Chondrocyte (in vitro differentiated cells): Measurements from ENCODE around the gene CDK9. TPM values are rescaled to one million over a fixed set of nuclear protein-coding genes. Genes with fewer than 3 reads are reported as not detected.
A peak's percentile ranks its signal among the peaks of the same experiment; 100 is the strongest.

Source experiments
- DNase-seq: peaks from one replicate; pipeline ENCODE4 v3.0.0; 2021; ENCODE audit warnings: mixed read lengths, low spot score
- H3K27ac Mint-ChIP-seq: one replicate; pipeline ENCODE4 v1.8.0; 2021; ENCODE audit warnings: mild to moderate bottlenecking, moderate library complexity, mixed read lengths; ENCODE audit not compliant: unreplicated experiment
- H3K27me3 Mint-ChIP-seq: 2 replicates; pipeline ENCODE4 v1.8.0; 2021; ENCODE audit warnings: low read depth, mixed read lengths
- H3K36me3 Mint-ChIP-seq: 2 replicates; pipeline ENCODE4 v1.8.0; 2021; ENCODE audit warnings: low read depth, mixed read lengths
- H3K4me1 Mint-ChIP-seq: 2 replicates; pipeline ENCODE4 v1.8.0; 2021; ENCODE audit warnings: low read depth, mild to moderate bottlenecking, mixed read lengths
- H3K4me3 Mint-ChIP-seq: one replicate; pipeline ENCODE4 v1.8.0; 2021; ENCODE audit warnings: mild to moderate bottlenecking, moderate library complexity, mixed read lengths; ENCODE audit not compliant: unreplicated experiment
- H3K9me3 Mint-ChIP-seq: 2 replicates; pipeline ENCODE4 v1.8.0; 2021; ENCODE audit warnings: low read depth, mixed read lengths
- total RNA-seq: library from RNA; stranded (reverse); gene quantifications from 3 replicates; pipeline ENCODE4 v1.2.1, GENCODE V29; 2021
- TF ChIP-seq, protein P1 (sequence below): fragments of 200-600 bp; sonication (generic); IDR thresholded peaks from 2 replicates; pipeline ENCODE4 v1.5.0; 2021; ENCODE audit warnings: antibody characterized with exemption, mild to moderate bottlenecking, moderate library complexity

Gene CDK9
- total RNA-seq, 1 donor from 2014 or later = 60.3 TPM

DNA sequence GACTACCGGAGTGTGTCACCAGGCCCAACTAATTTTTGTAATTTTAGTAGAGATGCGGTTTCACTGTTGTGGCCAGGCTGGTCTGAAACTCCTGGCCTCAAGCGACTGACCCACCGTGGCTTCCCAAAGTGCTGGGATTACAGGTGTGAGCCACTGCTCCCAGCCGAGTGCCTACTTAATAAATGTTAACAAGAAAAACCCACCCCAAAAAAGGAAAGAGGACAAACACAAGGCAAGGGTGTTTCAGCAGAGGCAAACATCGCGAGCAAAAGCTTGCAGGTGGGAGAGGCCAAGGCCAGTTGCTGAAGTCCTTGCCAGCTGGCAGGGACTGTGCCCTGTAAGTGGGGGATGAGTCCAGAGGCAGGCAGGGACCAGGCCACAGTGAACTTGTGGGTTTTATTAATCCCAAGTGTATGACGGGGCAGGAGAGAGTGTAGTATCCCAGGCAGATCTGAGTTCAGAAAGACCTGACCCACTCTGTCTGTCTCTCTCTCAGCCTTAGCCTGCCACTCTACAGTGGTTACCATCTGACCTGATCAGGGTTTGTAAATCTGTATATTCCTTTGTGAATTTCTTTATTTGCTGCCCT, 10.5 kb downstream of the CDK9 start:
- Mint-ChIP-seq H3K27me3 (no peaks in the 10 kb centered on the region), H3K4me1 (peaks cover 11% of the 10 kb centered on the region), H3K9me3 (no peaks in the 10 kb centered on the region), H3K4me3 (no peak overlapping the region), H3K36me3 (peaks cover 4% of the 10 kb centered on the region), H3K27ac (no peak overlapping the region)
- no peak for DNase-seq
- TF ChIP-seq, protein P1, sequence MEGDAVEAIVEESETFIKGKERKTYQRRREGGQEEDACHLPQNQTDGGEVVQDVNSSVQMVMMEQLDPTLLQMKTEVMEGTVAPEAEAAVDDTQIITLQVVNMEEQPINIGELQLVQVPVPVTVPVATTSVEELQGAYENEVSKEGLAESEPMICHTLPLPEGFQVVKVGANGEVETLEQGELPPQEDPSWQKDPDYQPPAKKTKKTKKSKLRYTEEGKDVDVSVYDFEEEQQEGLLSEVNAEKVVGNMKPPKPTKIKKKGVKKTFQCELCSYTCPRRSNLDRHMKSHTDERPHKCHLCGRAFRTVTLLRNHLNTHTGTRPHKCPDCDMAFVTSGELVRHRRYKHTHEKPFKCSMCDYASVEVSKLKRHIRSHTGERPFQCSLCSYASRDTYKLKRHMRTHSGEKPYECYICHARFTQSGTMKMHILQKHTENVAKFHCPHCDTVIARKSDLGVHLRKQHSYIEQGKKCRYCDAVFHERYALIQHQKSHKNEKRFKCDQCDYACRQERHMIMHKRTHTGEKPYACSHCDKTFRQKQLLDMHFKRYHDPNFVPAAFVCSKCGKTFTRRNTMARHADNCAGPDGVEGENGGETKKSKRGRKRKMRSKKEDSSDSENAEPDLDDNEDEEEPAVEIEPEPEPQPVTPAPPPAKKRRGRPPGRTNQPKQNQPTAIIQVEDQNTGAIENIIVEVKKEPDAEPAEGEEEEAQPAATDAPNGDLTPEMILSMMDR = no peak

DNA sequence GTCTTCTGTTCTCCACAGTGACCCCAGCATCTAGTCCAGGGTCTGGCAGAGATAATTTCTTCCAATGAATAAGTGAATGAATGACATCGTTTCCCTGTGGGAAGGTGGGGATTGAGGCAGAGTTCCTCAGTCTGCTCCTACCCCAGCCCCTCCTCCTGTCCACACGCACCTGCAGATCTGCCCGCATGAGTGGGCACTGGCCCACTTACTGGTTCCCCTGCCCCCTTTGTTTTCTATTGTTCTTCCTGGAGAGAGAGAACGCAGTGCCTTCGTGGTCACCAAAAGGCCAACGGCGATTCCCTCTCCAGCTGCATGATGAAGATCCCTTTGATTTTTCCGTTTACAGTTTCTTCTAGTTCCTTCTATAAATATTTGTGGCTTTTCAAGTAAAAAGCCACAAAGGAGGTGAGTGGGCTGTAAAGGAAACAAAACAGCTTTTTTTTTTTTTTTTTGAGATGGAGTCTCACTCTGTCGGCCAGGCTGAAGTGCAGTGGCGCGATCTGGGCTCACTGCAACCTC, 11.1 kb downstream of the CDK9 start:
- no peaks in the 10 kb centered on the region for H3K9me3 Mint-ChIP-seq
- DNase-seq = no peak
- H3K4me1 Mint-ChIP-seq = peaks cover 13% of the 10 kb centered on the region
- TF ChIP-seq, protein P1 = no peak
- H3K4me3 Mint-ChIP-seq = no peak overlapping the region
- H3K27ac Mint-ChIP-seq = no peak overlapping the region
- H3K36me3 Mint-ChIP-seq = peaks cover 3% of the 10 kb centered on the region
- no peaks in the 10 kb centered on the region for H3K27me3 Mint-ChIP-seq

DNA sequence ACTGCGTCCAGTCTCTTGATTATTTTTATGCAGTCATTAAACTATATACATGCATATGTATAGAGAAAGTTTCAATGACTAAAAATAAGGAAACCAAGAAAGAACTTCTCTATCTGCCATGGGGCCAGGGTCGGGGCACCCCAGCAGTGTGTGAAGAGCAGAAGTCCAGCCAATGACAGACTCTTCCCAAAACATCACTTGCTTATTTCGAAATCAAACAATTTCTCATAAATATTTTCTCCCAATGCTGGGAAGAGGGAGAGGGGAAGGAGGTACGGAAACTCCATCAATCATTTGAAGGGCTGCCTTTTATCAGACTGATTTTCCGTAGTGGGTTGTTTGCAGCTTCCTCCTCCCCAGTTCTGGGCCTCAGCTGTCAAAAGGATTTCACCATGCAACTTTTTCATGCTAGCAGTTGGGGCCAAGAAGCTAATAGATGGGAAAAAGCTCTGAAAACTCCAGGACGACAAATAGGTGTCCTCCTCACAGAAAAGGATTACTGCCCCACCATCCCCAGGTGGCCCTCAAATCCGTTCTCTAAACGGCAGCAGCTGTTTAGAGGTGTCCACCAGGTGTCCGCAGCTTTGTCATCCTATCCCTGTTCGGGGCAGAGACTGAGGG, 16.2 kb downstream of the CDK9 start:
- DNase-seq = no peak
- Mint-ChIP-seq H3K4me1 (peaks cover 27% of the 10 kb centered on the region), H3K4me3 (peak overlapping the region; percentile 78)

DNA sequence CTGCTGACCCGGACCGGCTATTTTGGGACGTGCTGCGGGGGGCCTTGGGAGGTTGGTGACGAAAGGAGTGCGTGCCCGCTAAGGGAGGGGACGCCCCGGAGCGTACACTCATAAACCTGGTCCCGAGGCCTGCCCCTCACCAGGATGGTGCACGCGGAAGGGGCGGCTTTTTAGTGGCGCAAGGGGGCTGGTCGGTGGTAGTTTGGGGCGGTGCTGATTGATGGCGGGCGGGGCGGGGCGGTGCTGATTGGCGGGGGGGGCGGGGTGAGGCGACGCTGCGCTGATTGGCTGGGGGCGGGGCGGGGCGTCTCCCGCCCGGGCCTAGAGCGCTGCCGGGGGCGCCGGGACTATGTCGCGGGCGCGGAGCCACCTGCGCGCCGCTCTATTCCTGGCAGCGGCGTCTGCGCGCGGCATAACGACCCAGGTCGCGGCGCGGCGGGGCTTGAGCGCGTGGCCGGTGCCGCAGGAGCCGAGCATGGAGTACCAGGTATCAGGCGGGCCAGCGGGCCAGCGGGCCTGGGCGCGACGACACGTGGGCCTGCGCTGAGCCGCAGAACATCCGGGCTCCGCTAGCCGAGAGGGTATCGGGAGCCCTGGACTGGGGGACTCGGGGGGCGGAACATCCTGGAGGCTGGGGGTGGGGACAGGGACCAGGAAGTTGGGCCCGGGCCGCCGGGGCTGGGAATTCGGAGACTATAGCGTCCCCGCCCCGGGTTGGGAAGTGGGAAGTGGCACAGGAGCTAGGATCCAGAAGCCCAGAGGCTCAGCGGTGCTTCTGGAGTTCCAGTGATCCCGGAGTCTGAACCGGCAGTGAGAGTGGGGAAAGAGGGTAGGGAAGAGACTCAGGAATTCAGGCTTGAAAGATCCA, 17.0 kb downstream of the CDK9 start, which contains the start of gene FPGS:
Gene FPGS, plus strand, starts transcription at position 307 of the 868 bp plus-strand sequence. Its CDS starts 43 bp downstream, at position 350.
- TF ChIP-seq, protein P1 = no peak
- Mint-ChIP-seq H3K4me1 (peaks cover 27% of the 10 kb centered on the region), H3K27me3 (no peaks in the 10 kb centered on the region), H3K27ac (peak within 1 kb of the TSS; percentile 95), H3K36me3 (peaks cover 5% of the 10 kb centered on the region), H3K9me3 (no peaks in the 10 kb centered on the region), H3K4me3 (peak within 1 kb of the TSS; percentile 95)
- DNase-seq = peak; percentile 96

More for the DNA sequence above, 16.2 kb downstream of the CDK9 start:
- Mint-ChIP-seq H3K27ac (peak overlapping the region; percentile 88), H3K36me3 (peaks cover 3% of the 10 kb centered on the region), H3K9me3 (no peaks in the 10 kb centered on the region), H3K27me3 (no peaks in the 10 kb centered on the region)
- TF ChIP-seq, protein P1 = peak; percentile 59
